RWPE2 (cell line): ENCODE measurements around the gene SLC8A1.

Source experiments
- ATAC-seq: fragments of 200-7000 bp; cut with Tn5 transposase; 3 replicates; pipeline ENCODE4 v1.9.1; 2021; ENCODE audit warnings: low read depth
- DNase-seq: peaks from one replicate; pipeline ENCODE4 v3.0.0-alpha.2; 2020; ENCODE audit warnings: low spot score
- H3K27ac ChIP-seq: fragments of 450-650 bp; 2 replicates; pipeline ENCODE4 v1.5.1; 2017; ENCODE audit warnings: mild to moderate bottlenecking; ENCODE audit not compliant: poor library complexity, severe bottlenecking
- H3K27me3 ChIP-seq: fragments of 250-450 bp; sonication (Bioruptor Pico); 2 replicates; pipeline ENCODE4 v1.5.1; 2021; ENCODE audit warnings: mild to moderate bottlenecking, moderate library complexity; ENCODE audit not compliant: insufficient read depth, poor library complexity, severe bottlenecking
- H3K36me3 ChIP-seq: fragments of 250-450 bp; sonication (Bioruptor Pico); 2 replicates; pipeline ENCODE4 v1.5.1; 2020; ENCODE audit warnings: low read depth, mild to moderate bottlenecking, moderate library complexity
- H3K4me1 ChIP-seq: fragments of 250-450 bp; sonication (Bioruptor Pico); 2 replicates; pipeline ENCODE4 v1.5.1; 2021; ENCODE audit warnings: mild to moderate bottlenecking, moderate library complexity; ENCODE audit not compliant: insufficient read depth, poor library complexity, severe bottlenecking
- H3K4me3 ChIP-seq: fragments of 250-450 bp; sonication (Bioruptor Pico); 2 replicates; pipeline ENCODE4 v1.5.1; 2021; ENCODE audit warnings: mild to moderate bottlenecking, moderate library complexity; ENCODE audit not compliant: severe bottlenecking
- H3K9me3 ChIP-seq: fragments of 250-450 bp; sonication (Bioruptor Pico); 2 replicates; pipeline ENCODE4 v1.5.1; 2021; ENCODE audit warnings: mild to moderate bottlenecking, moderate library complexity; ENCODE audit not compliant: severe bottlenecking
- CTCF ChIP-seq: fragments of 450-650 bp; IDR thresholded peaks from one replicate; pipeline ENCODE4 v1.5.1; 2017; ENCODE audit warnings: mild to moderate bottlenecking, moderate library complexity; ENCODE audit not compliant: poor library complexity, severe bottlenecking

The SLC8A1 gene

GRCh38 chr2:40210968-40211353, 240.9 kb downstream of the SLC8A1 start:
- ATAC-seq (no peak), DNase-seq (no peak)
- TF ChIP-seq CTCF: no peak
- Histone ChIP-seq H3K27ac (no peak overlapping the region), H3K36me3 (no peaks in the 10 kb centered on the region), H3K4me1 (no peaks in the 10 kb centered on the region), H3K9me3 (no peaks in the 10 kb centered on the region), H3K27me3 (no peaks in the 10 kb centered on the region), H3K4me3 (no peak overlapping the region)

GRCh38 chr2:40210344-40210967, 241.4 kb downstream of the SLC8A1 start:
- Histone ChIP-seq H3K27ac (no peak overlapping the region), H3K4me3 (no peak overlapping the region), H3K4me1 (no peaks in the 10 kb centered on the region), H3K36me3 (no peaks in the 10 kb centered on the region), H3K9me3 (no peaks in the 10 kb centered on the region), H3K27me3 (no peaks in the 10 kb centered on the region)
- no peak for TF ChIP-seq CTCF
- DNase-seq (no peak), ATAC-seq (no peak)

- Histone ChIP-seq H3K4me3 (no peak overlapping the region), H3K9me3 (no peaks in the 10 kb centered on the region), H3K36me3 (no peaks in the 10 kb centered on the region), H3K4me1 (no peaks in the 10 kb centered on the region), H3K27ac (no peak overlapping the region), H3K27me3 (no peaks in the 10 kb centered on the region)
- ATAC-seq (no peak), DNase-seq (no peak)
- TF ChIP-seq CTCF: no peak
Observed at GRCh38 chr2:40209761-40210160, 242.1 kb downstream of the SLC8A1 start.

GRCh38 chr2:40208463-40208862, 243.4 kb downstream of the SLC8A1 start:
- Histone ChIP-seq H3K27me3 (no peaks in the 10 kb centered on the region), H3K4me1 (no peaks in the 10 kb centered on the region), H3K4me3 (no peak overlapping the region), H3K36me3 (no peaks in the 10 kb centered on the region), H3K9me3 (no peaks in the 10 kb centered on the region), H3K27ac (no peak overlapping the region)
- no peak for TF ChIP-seq CTCF
- DNase-seq (no peak), ATAC-seq (no peak)

- no peak for DNase-seq
- no peaks in the 10 kb centered on the region for H3K36me3 ChIP-seq
- no peak for TF ChIP-seq CTCF
- H3K27ac ChIP-seq: no peak overlapping the region
- H3K4me3 ChIP-seq: no peak overlapping the region
- no peaks in the 10 kb centered on the region for H3K27me3 ChIP-seq
- no peaks in the 10 kb centered on the region for H3K4me1 ChIP-seq
- no peaks in the 10 kb centered on the region for H3K9me3 ChIP-seq
- no peak for ATAC-seq
Observed at GRCh38 chr2:40204268-40204667, 247.6 kb downstream of the SLC8A1 start.
